Right hindlimb (tissue), 1 donor: Measurements from ENCODE around the gene MAP2K5.
"Not testable (repeated sequence)": the region's sequence is repeated elsewhere in the genome, so short reads cannot be mapped to it uniquely, and the experiment has no call there.

Source experiments
- DNase-seq: peaks from one replicate; pipeline ENCODE4 v3.0.0-alpha.2; 2018

The MAP2K5 gene

GRCh38 chr15:67605871-67606270 lies 63.4 kb downstream of the MAP2K5 start:
- no peak for DNase-seq

- no peak for DNase-seq
These were observed 64.2 kb downstream of the MAP2K5 start for GRCh38 chr15:67606742-67607141.

GRCh38 chr15:67607329-67607728 lies 64.8 kb downstream of the MAP2K5 start:
- DNase-seq, result no peak

- DNase-seq, result no peak
These were observed 65.6 kb downstream of the MAP2K5 start for GRCh38 chr15:67607959-67608637.

GRCh38 chr15:67608638-67608959 lies 66.1 kb downstream of the MAP2K5 start:
- no peak for DNase-seq

GRCh38 chr15:67611370-67612369 lies 69.2 kb downstream of the MAP2K5 start:
- DNase-seq, result no peak

GRCh38 chr15:67613211-67613610 lies 70.7 kb downstream of the MAP2K5 start:
- no peak for DNase-seq

GRCh38 chr15:67613708-67614107 lies 71.2 kb downstream of the MAP2K5 start:
- DNase-seq, result no peak

- not testable (repeated sequence) for DNase-seq
These were observed 72.6 kb downstream of the MAP2K5 start for GRCh38 chr15:67615131-67615534.

GRCh38 chr15:67618297-67618696 lies 75.8 kb downstream of the MAP2K5 start:
- DNase-seq, result no peak

- DNase-seq, result no peak
These were observed 79.6 kb downstream of the MAP2K5 start for GRCh38 chr15:67622110-67622509.

GRCh38 chr15:67632261-67632660 lies 89.8 kb downstream of the MAP2K5 start:
- DNase-seq, result no peak

GRCh38 chr15:67635950-67636349 lies 93.4 kb downstream of the MAP2K5 start:
- not testable (repeated sequence) for DNase-seq

GRCh38 chr15:67639591-67639990 lies 97.1 kb downstream of the MAP2K5 start:
- DNase-seq, result no peak

GRCh38 chr15:67641453-67641852 lies 99.0 kb downstream of the MAP2K5 start:
- DNase-seq, result no peak

GRCh38 chr15:67646847-67647246 lies 104.3 kb downstream of the MAP2K5 start:
- no peak for DNase-seq

GRCh38 chr15:67652586-67652985 lies 110.1 kb downstream of the MAP2K5 start:
- no peak for DNase-seq

GRCh38 chr15:67660446-67660845 lies 117.9 kb downstream of the MAP2K5 start:
- DNase-seq, result no peak

- DNase-seq, result no peak
These were observed 118.5 kb downstream of the MAP2K5 start for GRCh38 chr15:67660874-67661606.

GRCh38 chr15:67670647-67671305 lies 128.3 kb downstream of the MAP2K5 start:
- no peak for DNase-seq

GRCh38 chr15:67672834-67673233 lies 130.3 kb downstream of the MAP2K5 start:
- DNase-seq, result not testable (repeated sequence)

GRCh38 chr15:67674983-67675382 lies 132.5 kb downstream of the MAP2K5 start:
- no peak for DNase-seq

GRCh38 chr15:67678089-67678488 lies 135.6 kb downstream of the MAP2K5 start:
- DNase-seq, result no peak
